ENCODE data around the gene HCST.

The HCST gene

GRCh38 chr19:35901854-35902661 lies at the start of gene HCST:
HCST (plus strand) TSS chr19:35902529; CDS start chr19:35902594, 65 bp downstream.
- TF ChIP-seq GATA3 (IDR thresholded peaks at IDR 0.05; ENCODE audit: low read depth, low read length), result no peak
- no peak for TF ChIP-seq GATA2 (IDR thresholded peaks at IDR 0.05; ENCODE audit: low read depth, low read length)

DNA sequence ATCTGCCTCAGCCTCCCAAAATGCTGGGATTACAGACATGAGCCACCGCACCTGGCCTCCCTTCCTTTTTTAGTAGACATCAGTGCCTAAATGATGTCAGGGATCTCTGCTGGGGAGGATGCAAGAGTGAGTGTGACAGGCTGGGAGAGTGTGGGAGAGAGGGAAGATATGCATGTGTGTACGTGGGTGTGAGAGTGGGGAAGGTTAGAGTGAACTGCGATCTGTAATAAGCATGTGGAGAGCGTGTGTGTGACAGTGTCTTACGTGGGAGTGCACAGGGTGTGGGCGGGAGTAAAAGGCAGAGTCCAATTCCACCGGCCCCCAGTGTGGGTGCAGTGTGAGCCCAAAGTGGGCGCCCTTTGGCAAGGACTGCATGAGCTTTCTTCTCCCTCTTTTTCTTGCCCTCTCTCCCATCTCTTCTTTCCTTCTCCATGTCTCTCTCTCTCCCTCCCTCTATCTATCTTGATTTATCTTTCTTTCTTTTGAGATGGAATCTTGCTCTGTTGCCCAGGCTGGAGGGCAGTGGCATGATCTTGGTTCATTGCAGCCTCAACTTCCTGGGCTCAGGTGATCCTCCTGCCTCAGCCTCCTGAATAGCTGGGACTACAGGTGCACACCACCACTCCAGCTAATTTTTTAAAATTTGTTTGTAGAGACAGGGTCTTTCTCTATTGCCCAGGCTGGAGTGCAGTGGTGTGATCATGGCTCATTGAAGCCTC lies 49.1 kb upstream of the HCST start:
- TF ChIP-seq GATA2 (IDR thresholded peaks at IDR 0.05; ENCODE audit: low read depth, low read length), result no peak
- no peak for TF ChIP-seq GATA3 (IDR thresholded peaks at IDR 0.05; ENCODE audit: low read depth, low read length)

GRCh38 chr19:35856546-35857149 lies 45.7 kb upstream of the HCST start, which contains the start of gene KIRREL2:
KIRREL2 (plus strand) TSS chr19:35856911; CDS start chr19:35857120, 209 bp downstream.
- no peak for TF ChIP-seq GATA3 (IDR thresholded peaks at IDR 0.05; ENCODE audit: low read depth, low read length)

DNA sequence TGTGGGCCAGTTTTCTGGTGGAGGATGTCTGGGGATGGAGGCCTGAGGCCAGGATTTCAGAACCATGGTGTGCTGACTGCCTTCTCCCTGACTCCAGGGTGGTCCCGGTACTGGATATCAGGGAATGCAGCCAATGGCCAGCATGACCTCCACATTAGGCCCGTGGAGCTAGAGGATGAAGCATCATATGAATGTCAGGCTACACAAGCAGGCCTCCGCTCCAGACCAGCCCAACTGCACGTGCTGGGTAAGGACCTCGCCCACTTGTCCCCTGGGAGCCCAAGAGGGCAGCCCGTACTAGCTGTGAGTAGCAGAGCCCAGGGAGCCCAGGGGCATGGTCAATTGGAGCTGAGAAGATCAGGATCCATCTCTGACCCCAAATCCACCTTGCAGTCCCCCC lies 44.0 kb upstream of the HCST start:
- TF ChIP-seq GATA3 (IDR thresholded peaks at IDR 0.05; ENCODE audit: low read depth, low read length) (no peak), GATA2 (IDR thresholded peaks at IDR 0.05; ENCODE audit: low read depth, low read length) (no peak)

GRCh38 chr19:35859414-35859813 lies 42.9 kb upstream of the HCST start:
- TF ChIP-seq GATA2 (IDR thresholded peaks at IDR 0.05; ENCODE audit: low read depth, low read length) (no peak), GATA3 (IDR thresholded peaks at IDR 0.05; ENCODE audit: low read depth, low read length) (no peak)

DNA sequence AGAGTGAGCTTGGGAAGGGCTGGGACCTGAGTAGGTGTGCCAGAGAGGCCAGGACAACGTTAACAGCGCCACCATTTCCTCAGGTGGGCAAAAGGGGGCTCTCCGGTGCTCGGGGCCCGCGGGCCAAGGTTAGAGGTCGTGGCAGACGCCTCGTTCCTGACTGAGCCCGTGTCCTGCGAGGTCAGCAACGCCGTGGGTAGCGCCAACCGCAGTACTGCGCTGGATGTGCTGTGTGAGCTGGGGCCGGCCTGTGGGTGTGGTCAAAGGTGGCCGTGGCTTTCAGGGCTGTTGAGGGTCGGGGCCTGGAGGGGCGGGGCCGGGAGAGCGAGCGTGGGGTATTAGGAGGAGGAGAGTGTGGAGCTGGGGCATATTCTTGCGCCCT lies 41.9 kb upstream of the HCST start:
- TF ChIP-seq GATA3 (IDR thresholded peaks at IDR 0.05; ENCODE audit: low read depth, low read length) (no peak), GATA2 (IDR thresholded peaks at IDR 0.05; ENCODE audit: low read depth, low read length) (no peak)

DNA sequence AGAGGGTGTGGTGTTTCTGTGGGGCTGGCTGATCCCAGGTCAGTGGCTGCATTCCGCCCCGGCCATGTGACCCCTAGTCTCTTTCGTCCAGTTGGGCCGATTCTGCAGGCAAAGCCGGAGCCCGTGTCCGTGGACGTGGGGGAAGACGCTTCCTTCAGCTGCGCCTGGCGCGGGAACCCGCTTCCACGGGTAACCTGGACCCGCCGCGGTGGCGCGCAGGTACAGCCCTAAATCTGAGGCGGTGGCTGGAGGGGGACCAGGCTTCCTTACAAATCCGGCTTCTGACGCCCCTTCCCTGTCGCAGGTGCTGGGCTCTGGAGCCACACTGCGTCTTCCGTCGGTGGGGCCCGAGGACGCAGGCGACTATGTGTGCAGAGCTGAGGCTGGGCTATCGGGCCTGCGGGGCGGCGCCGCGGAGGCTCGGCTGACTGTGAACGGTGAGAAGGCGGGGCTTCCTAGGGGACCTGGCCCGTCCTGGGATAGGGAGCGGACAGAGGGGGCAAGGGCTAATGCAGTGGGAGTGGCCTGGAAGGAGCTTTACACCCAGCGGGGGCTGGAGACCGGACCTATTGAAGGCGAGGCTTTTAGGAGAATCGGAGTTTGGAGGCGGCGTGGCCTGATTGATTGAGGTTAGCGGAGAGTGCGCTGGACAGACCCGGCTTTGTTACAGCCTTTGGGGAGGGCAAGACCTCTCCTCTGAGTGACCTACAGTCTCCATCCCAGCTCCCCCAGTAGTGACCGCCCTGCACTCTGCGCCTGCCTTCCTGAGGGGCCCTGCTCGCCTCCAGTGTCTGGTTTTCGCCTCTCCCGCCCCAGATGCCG lies 41.3 kb upstream of the HCST start:
- TF ChIP-seq GATA2 (IDR thresholded peaks at IDR 0.05; ENCODE audit: low read depth, low read length) (no peak), GATA3 (IDR thresholded peaks at IDR 0.05; ENCODE audit: low read depth, low read length) (no peak)

- no peak for TF ChIP-seq GATA3 (IDR thresholded peaks at IDR 0.05; ENCODE audit: low read depth, low read length)
- TF ChIP-seq GATA2 (IDR thresholded peaks at IDR 0.05; ENCODE audit: low read depth, low read length), result no peak
Measured at GRCh38 chr19:35861640-35862160, 40.6 kb upstream of the HCST start.

- TF ChIP-seq GATA3 (IDR thresholded peaks at IDR 0.05; ENCODE audit: low read depth, low read length) (no peak), GATA2 (IDR thresholded peaks at IDR 0.05; ENCODE audit: low read depth, low read length) (no peak)
Measured at GRCh38 chr19:35862528-35862927, 39.8 kb upstream of the HCST start.

- no peak for TF ChIP-seq GATA3 (IDR thresholded peaks at IDR 0.05; ENCODE audit: low read depth, low read length)
Measured at GRCh38 chr19:35863018-35863417, 39.3 kb upstream of the HCST start.

DNA sequence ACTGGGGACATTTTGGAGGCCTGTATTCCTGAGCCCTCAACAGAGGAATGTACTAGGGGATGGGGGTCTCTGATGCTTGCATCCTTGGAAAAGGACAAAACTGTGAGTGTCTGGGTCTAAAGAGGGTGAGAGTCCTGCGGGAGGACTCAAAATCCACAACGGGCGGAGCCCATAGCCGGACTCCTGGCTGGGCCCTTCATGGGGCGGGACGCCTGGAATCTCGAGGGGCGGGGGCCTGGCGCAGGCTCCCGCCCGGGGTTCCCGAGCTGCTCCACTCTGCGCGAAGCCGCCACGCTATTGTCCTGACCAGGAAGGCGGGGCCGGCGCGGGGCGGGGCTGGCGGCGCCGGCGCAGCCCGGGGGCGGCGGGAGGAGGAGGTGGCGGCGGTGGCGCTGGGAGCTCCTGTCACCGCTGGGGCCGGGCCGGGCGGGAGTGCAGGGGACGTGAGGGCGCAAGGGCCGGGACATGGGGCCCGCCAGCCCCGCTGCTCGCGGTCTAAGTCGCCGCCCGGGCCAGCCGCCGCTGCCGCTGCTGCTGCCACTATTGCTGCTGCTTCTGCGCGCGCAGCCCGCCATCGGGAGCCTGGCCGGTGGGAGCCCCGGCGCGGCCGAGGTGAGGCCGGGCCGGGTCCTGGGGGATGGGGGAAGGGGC lies 34.0 kb upstream of the HCST start, which contains the start of gene APLP1:
TSS of gene APLP1 (plus strand) at position 403 of the 651 bp plus-strand sequence. CDS start at position 466, 63 bp downstream.
- TF ChIP-seq GATA2 (IDR thresholded peaks at IDR 0.05; ENCODE audit: low read depth, low read length) (no peak), GATA3 (IDR thresholded peaks at IDR 0.05; ENCODE audit: low read depth, low read length) (no peak)

DNA sequence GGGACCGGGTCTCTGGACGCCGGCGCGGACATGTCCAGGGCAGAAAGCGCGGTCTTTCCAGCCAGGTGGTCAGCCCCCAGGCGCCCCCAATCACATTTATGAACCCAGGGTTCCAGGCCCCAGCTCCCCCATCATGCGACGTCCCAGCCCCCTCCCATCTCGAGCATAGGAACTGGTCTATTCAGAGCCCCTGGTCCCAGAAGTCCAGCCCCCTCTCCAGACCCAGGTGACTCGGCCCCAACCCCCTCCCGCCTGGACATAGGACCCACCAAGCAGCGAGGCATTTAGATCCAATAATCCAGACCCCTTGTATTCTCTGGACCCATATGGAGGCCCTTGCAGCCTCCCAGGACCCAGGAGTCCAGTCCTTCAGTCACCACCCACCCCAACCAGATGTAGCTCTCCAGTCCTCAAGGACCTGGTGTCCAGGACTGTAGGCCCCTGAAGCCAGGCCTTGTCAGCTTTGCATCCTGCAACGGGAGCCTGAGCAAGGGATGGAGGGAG lies 33.5 kb upstream of the HCST start:
- TF ChIP-seq GATA3 (IDR thresholded peaks at IDR 0.05; ENCODE audit: low read depth, low read length), result no peak
- TF ChIP-seq GATA2 (IDR thresholded peaks at IDR 0.05; ENCODE audit: low read depth, low read length), result no peak

All from SH-SY5Y (cell line).